Renal cortex interstitium (tissue), 11 donors: ENCODE data around the gene HDHD2. TPM values are rescaled to one million over a fixed set of nuclear protein-coding genes. Genes with fewer than 3 reads are reported as not detected.
A peak's percentile ranks its signal among the peaks of the same experiment; 100 is the strongest.

Source experiments
- DNase-seq, 11 donors: peaks; one replicate each; pipeline ENCODE4 v3.0.0-alpha.2; 2013; ENCODE audit warnings: low read depth in 9 of 11, low spot score in 4 of 11; ENCODE audit errors: extremely low read depth in 1 of 11
- polyA plus RNA-seq, 3 donors: library from polyadenylated mRNA; unstranded; fragments of 120-200 nt; gene quantifications; one replicate each; pipeline ENCODE4 v1.2.1, GENCODE V29; 2013; ENCODE audit not compliant: insufficient read length in 3 of 3

Gene HDHD2
- polyA plus RNA-seq, 3 donors, result 46.4 to 59.0 (median 52.9) TPM

GRCh38 chr18:47100212-47100831, 50.0 kb downstream of the HDHD2 start:
- peak; percentile 15 to 46 (median 37) for DNase-seq

GRCh38 chr18:47095810-47096209, 54.5 kb downstream of the HDHD2 start:
- no peak for DNase-seq

- no peak for DNase-seq
These were observed 62.6 kb downstream of the HDHD2 start for GRCh38 chr18:47087676-47088075.

GRCh38 chr18:47081578-47081977, 68.7 kb downstream of the HDHD2 start:
- DNase-seq, result no peak

GRCh38 chr18:47080872-47081271, 69.4 kb downstream of the HDHD2 start:
- no peak for DNase-seq

- DNase-seq, result no peak
These were observed 73.2 kb downstream of the HDHD2 start for GRCh38 chr18:47077111-47077510.

GRCh38 chr18:47075098-47075883, 75.0 kb downstream of the HDHD2 start:
- no peak for DNase-seq

GRCh38 chr18:47067648-47068047, 82.7 kb downstream of the HDHD2 start:
- DNase-seq, result no peak

GRCh38 chr18:47063096-47063495, 87.2 kb downstream of the HDHD2 start:
- no peak for DNase-seq

- no peak for DNase-seq
These were observed 87.8 kb downstream of the HDHD2 start for GRCh38 chr18:47062471-47062870.

Other genes with a start within 250 kb of the HDHD2 start
- gene PIAS2, start 233.0 kb downstream of the HDHD2 start, polyA plus RNA-seq, result 10 to 100 TPM; 24.4 to 27.7 (median 27.5) TPM
- gene KATNAL2, start 232.9 kb downstream of the HDHD2 start, polyA plus RNA-seq, result 10 to 100 TPM in 2 of 3 donors, 1 to 10 TPM in 1; 9.4 to 10.7 (median 10.5) TPM
- gene ELOA2, start 114.9 kb downstream of the HDHD2 start, polyA plus RNA-seq, result not detected
- gene IER3IP1, start 25.9 kb upstream of the HDHD2 start, polyA plus RNA-seq, result 10 to 100 TPM; 32.0 to 38.6 (median 35.1) TPM
- not detected for gene SKOR2, start 101.2 kb upstream of the HDHD2 start, polyA plus RNA-seq